GM12878 (cell line): ENCODE data around the gene CLDN4. TPM values are rescaled to one million over a fixed set of nuclear protein-coding genes. Genes with fewer than 3 reads are reported as not detected.

Experiments
- polyA plus RNA-seq, 11 experiments: library from polyadenylated mRNA; depleted of rRNA in 4 of 11; unstranded in 6 of 11; stranded (reverse) in 5 of 11; fragments of >200 nt; fragmentation: Nextera tagmentation in 4 of 11; fragmentation: Illumina TruSeq in 1 of 11; extraction: Ambion mirVana in 4 of 11; extraction: Trizol in 1 of 11; gene quantifications; 1 replicate in 1 of 11; 2 replicates in 10 of 11; pipeline versions ENCODE4 v1.2.1 to v1.2.3, GENCODE V29; 2011 to 2016; ENCODE audit warnings: inconsistent platforms in 2 of 11, missing spikeins in 2 of 11, low read depth in 1 of 11
- total RNA-seq, 4 experiments: library from RNA; depleted of rRNA in 3 of 4; stranded (reverse); fragments of >200 nt in 3 of 4; fragmentation: Illumina TruSeq in 1 of 4; extraction: Trizol in 1 of 4; gene quantifications; 2 replicates each; pipeline versions ENCODE4 v1.2.1 to v1.2.3, GENCODE V29; 2013 to 2021
- TF ChIP-seq, protein P1 (sequence below): IDR thresholded peaks from 2 replicates; pipeline ENCODE4 v1.6.1; 2012; ENCODE audit warnings: low read depth, low read length, improper control_type of control experiment

The CLDN4 gene
- total and polyA plus RNA-seq, 10 of the 15 experiments (the other 5 are each of a cell fraction or from before 2014, with no cell fraction given): 0.04 to 0.38 (median 0.06) TPM; not detected in 6

DNA sequence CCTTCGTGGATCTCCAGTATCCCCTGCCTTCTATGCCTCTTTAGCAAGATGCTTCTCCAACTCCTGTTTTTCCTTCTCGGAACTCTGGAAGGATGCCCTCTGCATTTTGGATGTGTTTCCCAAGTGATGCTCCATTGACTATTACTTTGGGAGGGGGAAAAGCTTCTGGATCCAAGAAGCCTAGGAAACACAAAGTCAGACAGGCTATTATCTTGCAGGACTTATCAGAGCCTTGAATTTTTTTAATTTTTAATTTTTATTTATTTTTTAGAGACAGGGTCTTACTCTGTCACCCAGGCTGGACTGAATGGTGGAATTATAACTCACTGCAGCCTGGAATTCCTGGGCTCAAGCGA, 51.2 kb downstream of the CLDN4 start (continued):
- TF ChIP-seq, protein P1, sequence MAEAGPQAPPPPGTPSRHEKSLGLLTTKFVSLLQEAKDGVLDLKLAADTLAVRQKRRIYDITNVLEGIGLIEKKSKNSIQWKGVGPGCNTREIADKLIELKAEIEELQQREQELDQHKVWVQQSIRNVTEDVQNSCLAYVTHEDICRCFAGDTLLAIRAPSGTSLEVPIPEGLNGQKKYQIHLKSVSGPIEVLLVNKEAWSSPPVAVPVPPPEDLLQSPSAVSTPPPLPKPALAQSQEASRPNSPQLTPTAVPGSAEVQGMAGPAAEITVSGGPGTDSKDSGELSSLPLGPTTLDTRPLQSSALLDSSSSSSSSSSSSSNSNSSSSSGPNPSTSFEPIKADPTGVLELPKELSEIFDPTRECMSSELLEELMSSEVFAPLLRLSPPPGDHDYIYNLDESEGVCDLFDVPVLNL: no peak
- TF ChIP-seq, all 136 proteins: peak for 0

Other genes with a start within 250 kb of the CLDN4 start
Only the 7 nearest of the 10 such genes appear.
- gene DNAJC30, start 147.5 kb upstream of the CLDN4 start, total RNA-seq (2014; rRNA removed): 9.2 and 11.2 TPM in 2 replicates
- gene DNAJC30, start 147.5 kb upstream of the CLDN4 start, total RNA-seq (2014; rRNA removed; fragmentation: Illumina TruSeq; extraction: Trizol): 4.1 TPM in 2 replicates
- gene DNAJC30, start 147.5 kb upstream of the CLDN4 start, total RNA-seq (2021): 13.4 and 13.5 TPM in 2 replicates
- gene DNAJC30, start 147.5 kb upstream of the CLDN4 start, polyA plus RNA-seq (2011; rRNA removed): 4.1 and 4.5 TPM in 2 replicates
- gene DNAJC30, start 147.5 kb upstream of the CLDN4 start, polyA plus RNA-seq (2014; fragmentation: Illumina TruSeq; extraction: Trizol): 3.2 and 5.5 TPM in 2 replicates
- gene DNAJC30, start 147.5 kb upstream of the CLDN4 start, polyA plus RNA-seq (2014; fragmentation: Nextera tagmentation; extraction: Ambion mirVana): 1 to 10 TPM; 2.1 to 3.5 TPM
- 19.0 and 19.2 TPM in 2 replicates for gene DNAJC30, start 147.5 kb upstream of the CLDN4 start, polyA plus RNA-seq (2014; rRNA removed)
- gene DNAJC30, start 147.5 kb upstream of the CLDN4 start, polyA plus RNA-seq (2016; fragmentation: Nextera tagmentation; extraction: Ambion mirVana): 10 to 100 TPM; 10.3 to 12.4 TPM
- 75.3 and 82.9 TPM in 2 replicates for gene BUD23, start 147.4 kb upstream of the CLDN4 start, total RNA-seq (2014; rRNA removed)
- 69.8 and 71.1 TPM in 2 replicates for gene BUD23, start 147.4 kb upstream of the CLDN4 start, total RNA-seq (2014; rRNA removed; fragmentation: Illumina TruSeq; extraction: Trizol)
- 73.7 and 84.9 TPM in 2 replicates for gene BUD23, start 147.4 kb upstream of the CLDN4 start, total RNA-seq (2021)
- 98.5 and 114 TPM in 2 replicates for gene BUD23, start 147.4 kb upstream of the CLDN4 start, polyA plus RNA-seq (2011; rRNA removed)
- gene BUD23, start 147.4 kb upstream of the CLDN4 start, polyA plus RNA-seq (2014; fragmentation: Illumina TruSeq; extraction: Trizol): 96.0 and 109 TPM in 2 replicates
- gene BUD23, start 147.4 kb upstream of the CLDN4 start, polyA plus RNA-seq (2014; fragmentation: Nextera tagmentation; extraction: Ambion mirVana): 10 to 100 TPM; 36.4 to 89.9 TPM
- gene BUD23, start 147.4 kb upstream of the CLDN4 start, polyA plus RNA-seq (2014; rRNA removed): 117 and 123 TPM in 2 replicates
- gene BUD23, start 147.4 kb upstream of the CLDN4 start, polyA plus RNA-seq (2016; fragmentation: Nextera tagmentation; extraction: Ambion mirVana): 100 to 1,000 TPM; 137 to 138 TPM
- gene STX1A, start 111.3 kb upstream of the CLDN4 start, total RNA-seq (2014; rRNA removed): 1.9 and 2.6 TPM in 2 replicates
- 1.6 and 2.6 TPM in 2 replicates for gene STX1A, start 111.3 kb upstream of the CLDN4 start, total RNA-seq (2014; rRNA removed; fragmentation: Illumina TruSeq; extraction: Trizol)
- 3.1 and 3.9 TPM in 2 replicates for gene STX1A, start 111.3 kb upstream of the CLDN4 start, total RNA-seq (2021)
- 1.4 and 2.4 TPM in 2 replicates for gene STX1A, start 111.3 kb upstream of the CLDN4 start, polyA plus RNA-seq (2011; rRNA removed)
- gene STX1A, start 111.3 kb upstream of the CLDN4 start, polyA plus RNA-seq (2014; fragmentation: Illumina TruSeq; extraction: Trizol): 1.9 and 3.1 TPM in 2 replicates
- under 1 TPM; 0.15 to 0.21 TPM for gene STX1A, start 111.3 kb upstream of the CLDN4 start, polyA plus RNA-seq (2014; fragmentation: Nextera tagmentation; extraction: Ambion mirVana)
- 5.2 and 5.3 TPM in 2 replicates for gene STX1A, start 111.3 kb upstream of the CLDN4 start, polyA plus RNA-seq (2014; rRNA removed)
- 1 to 10 TPM; 1.7 to 1.8 TPM for gene STX1A, start 111.3 kb upstream of the CLDN4 start, polyA plus RNA-seq (2016; fragmentation: Nextera tagmentation; extraction: Ambion mirVana)
- gene ABHD11, start 92.2 kb upstream of the CLDN4 start, total RNA-seq (2014; rRNA removed): 16.9 and 22.1 TPM in 2 replicates
- 6.3 and 8.6 TPM in 2 replicates for gene ABHD11, start 92.2 kb upstream of the CLDN4 start, total RNA-seq (2014; rRNA removed; fragmentation: Illumina TruSeq; extraction: Trizol)
- 11.6 and 14.6 TPM in 2 replicates for gene ABHD11, start 92.2 kb upstream of the CLDN4 start, total RNA-seq (2021)
- 2.8 and 6.0 TPM in 2 replicates for gene ABHD11, start 92.2 kb upstream of the CLDN4 start, polyA plus RNA-seq (2011; rRNA removed)
- gene ABHD11, start 92.2 kb upstream of the CLDN4 start, polyA plus RNA-seq (2014; fragmentation: Illumina TruSeq; extraction: Trizol): 5.6 and 8.3 TPM in 2 replicates
- gene ABHD11, start 92.2 kb upstream of the CLDN4 start, polyA plus RNA-seq (2014; fragmentation: Nextera tagmentation; extraction: Ambion mirVana): 1 to 10 TPM; 2.8 to 5.6 TPM
- 17.7 and 23.4 TPM in 2 replicates for gene ABHD11, start 92.2 kb upstream of the CLDN4 start, polyA plus RNA-seq (2014; rRNA removed)
- 10 to 100 TPM; 22.7 to 24.8 TPM for gene ABHD11, start 92.2 kb upstream of the CLDN4 start, polyA plus RNA-seq (2016; fragmentation: Nextera tagmentation; extraction: Ambion mirVana)
- gene CLDN3, start 60.7 kb upstream of the CLDN4 start, total RNA-seq (2014; rRNA removed): not detected in 2 replicates
- gene CLDN3, start 60.7 kb upstream of the CLDN4 start, total RNA-seq (2014; rRNA removed; fragmentation: Illumina TruSeq; extraction: Trizol): not detected in 2 replicates
- gene CLDN3, start 60.7 kb upstream of the CLDN4 start, total RNA-seq (2021): not detected in 2 replicates
- 0.05 TPM in 1 of 2 replicates, not detected in the other for gene CLDN3, start 60.7 kb upstream of the CLDN4 start, polyA plus RNA-seq (2011; rRNA removed)
- not detected in 2 replicates for gene CLDN3, start 60.7 kb upstream of the CLDN4 start, polyA plus RNA-seq (2014; fragmentation: Illumina TruSeq; extraction: Trizol)
- not detected for gene CLDN3, start 60.7 kb upstream of the CLDN4 start, polyA plus RNA-seq (2014; fragmentation: Nextera tagmentation; extraction: Ambion mirVana)
- gene CLDN3, start 60.7 kb upstream of the CLDN4 start, polyA plus RNA-seq (2014; rRNA removed): not detected in 2 replicates
- gene CLDN3, start 60.7 kb upstream of the CLDN4 start, polyA plus RNA-seq (2016; fragmentation: Nextera tagmentation; extraction: Ambion mirVana): not detected
- gene METTL27, start 11.5 kb downstream of the CLDN4 start, total RNA-seq (2014; rRNA removed): 0.90 and 1.7 TPM in 2 replicates
- 0.45 and 0.74 TPM in 2 replicates for gene METTL27, start 11.5 kb downstream of the CLDN4 start, total RNA-seq (2014; rRNA removed; fragmentation: Illumina TruSeq; extraction: Trizol)
- gene METTL27, start 11.5 kb downstream of the CLDN4 start, total RNA-seq (2021): 0.80 and 1.7 TPM in 2 replicates
- gene METTL27, start 11.5 kb downstream of the CLDN4 start, polyA plus RNA-seq (2011; rRNA removed): 0.16 and 0.57 TPM in 2 replicates
- gene METTL27, start 11.5 kb downstream of the CLDN4 start, polyA plus RNA-seq (2014; fragmentation: Illumina TruSeq; extraction: Trizol): 0.10 TPM in 1 of 2 replicates, not detected in the other
- under 1 TPM; 0.10 to 0.16 TPM for gene METTL27, start 11.5 kb downstream of the CLDN4 start, polyA plus RNA-seq (2014; fragmentation: Nextera tagmentation; extraction: Ambion mirVana)
- 1.1 and 1.5 TPM in 2 replicates for gene METTL27, start 11.5 kb downstream of the CLDN4 start, polyA plus RNA-seq (2014; rRNA removed)
- 1 to 10 TPM; 3.3 to 3.4 TPM for gene METTL27, start 11.5 kb downstream of the CLDN4 start, polyA plus RNA-seq (2016; fragmentation: Nextera tagmentation; extraction: Ambion mirVana)
- gene TMEM270, start 30.2 kb downstream of the CLDN4 start, total RNA-seq (2014; rRNA removed): not detected in 2 replicates
- gene TMEM270, start 30.2 kb downstream of the CLDN4 start, total RNA-seq (2014; rRNA removed; fragmentation: Illumina TruSeq; extraction: Trizol): not detected in 2 replicates
- gene TMEM270, start 30.2 kb downstream of the CLDN4 start, total RNA-seq (2021): not detected in 2 replicates
- not detected in 2 replicates for gene TMEM270, start 30.2 kb downstream of the CLDN4 start, polyA plus RNA-seq (2011; rRNA removed)
- gene TMEM270, start 30.2 kb downstream of the CLDN4 start, polyA plus RNA-seq (2014; fragmentation: Illumina TruSeq; extraction: Trizol): not detected in 2 replicates
- gene TMEM270, start 30.2 kb downstream of the CLDN4 start, polyA plus RNA-seq (2014; fragmentation: Nextera tagmentation; extraction: Ambion mirVana): not detected
- gene TMEM270, start 30.2 kb downstream of the CLDN4 start, polyA plus RNA-seq (2014; rRNA removed): not detected in 2 replicates
- gene TMEM270, start 30.2 kb downstream of the CLDN4 start, polyA plus RNA-seq (2016; fragmentation: Nextera tagmentation; extraction: Ambion mirVana): not detected